Heart right ventricle (tissue), 16 donors: ENCODE measurements around the gene CD244. TPM values are rescaled to one million over a fixed set of nuclear protein-coding genes. Genes with fewer than 3 reads are reported as not detected.

ENCODE experiments used
- ATAC-seq, 8 donors: fragments of 200-7000 bp; cut with Tn5 transposase; one replicate each; pipeline ENCODE4 v1.9.1; 2020; ENCODE audit warnings: mild to moderate bottlenecking in 8 of 8, moderate library complexity in 8 of 8, moderate number of reproducible peaks in 1 of 8
- DNase-seq, 2 donors: peaks; one replicate each; pipeline ENCODE4 v3.0.0-alpha.2; 2020
- H3K27ac ChIP-seq, 10 donors: fragments of 200-600 bp; sonication (generic) in 2 of 10; one replicate each; pipeline versions ENCODE4 v1.5.0 to v1.8.0; 2020 to 2022; ENCODE audit warnings: mild to moderate bottlenecking in 3 of 10
- H3K27me3 ChIP-seq, 7 donors: fragments of 200-600 bp; one replicate each; pipeline ENCODE4 v1.8.0; 2021 to 2022; ENCODE audit warnings: mild to moderate bottlenecking in 2 of 7
- H3K36me3 ChIP-seq, 9 donors: fragments of 200-600 bp; sonication (generic) in 1 of 9; one replicate each; pipeline versions ENCODE4 v1.5.0 to v1.8.0; 2020 to 2022; ENCODE audit warnings: mild to moderate bottlenecking in 2 of 9
- H3K4me1 ChIP-seq, 9 donors: fragments of 200-600 bp; sonication (generic) in 1 of 9; one replicate each; pipeline versions ENCODE4 v1.5.0 to v1.8.0; 2020 to 2022; ENCODE audit warnings: mild to moderate bottlenecking in 4 of 9
- H3K4me3 ChIP-seq, 10 donors: fragments of 200-600 bp; sonication (generic) in 2 of 10; one replicate each; pipeline versions ENCODE4 v1.5.0 to v1.8.0; 2020 to 2022; ENCODE audit warnings: mild to moderate bottlenecking in 7 of 10, moderate library complexity in 2 of 10
- H3K9me3 ChIP-seq, 11 donors: fragments of 200-600 bp in 10 of 11; sonication (generic) in 2 of 11; one replicate each; pipeline versions ENCODE4 v1.5.0 to v1.8.0; 2013 to 2022; ENCODE audit warnings: mild to moderate bottlenecking in 2 of 11, control low read depth in 1 of 11, moderate library complexity in 1 of 11
- CTCF ChIP-seq, 9 donors: fragments of 200-600 bp; sonication (generic) in 2 of 9; IDR thresholded peaks; one replicate each; pipeline versions ENCODE4 v1.5.0 to v1.8.0; 2021 to 2022; ENCODE audit warnings: antibody characterized with exemption in 9 of 9, mild to moderate bottlenecking in 5 of 9, moderate library complexity in 1 of 9
- WGBS, 2 donors: extraction: QIAGEN DNeasy Blood & Tissue Kit; methylation state at CpG; one replicate each; pipeline ENCODE4 v1.1.7; 2013; ENCODE audit warnings: inconsistent platforms in 1 of 2; 5-methylcytosine and 5-hydroxymethylcytosine counted together
- intact Hi-C, 10 donors: fragments of 100-400 bp; cut with DNase I; formaldehyde crosslinking; loops; one replicate each; pipeline versions ENCODE4 v1.11.1 to v1.14.2; 2022
- polyA plus RNA-seq, 2 donors: library from polyadenylated mRNA; stranded (reverse); fragments of 200-250 nt; gene quantifications; one replicate each; pipeline ENCODE4 v1.2.3, GENCODE V29; 2013
- total RNA-seq, 10 donors: library from RNA; stranded (reverse); fragmentation: NEBNext Ultra II Directional in 3 of 10; extraction: Animal tissue kit (Norgen Biotek cat#: 25700) in 3 of 10; gene quantifications; one replicate each; pipeline versions ENCODE4 v1.2.1 to v1.2.4, GENCODE V29; 2021 to 2023
- donor health status: Arrhythmogenic right ventricular cardiomyopathy.
- donor health status: ischemic (EF 13 %, LVEDD 7.1; RV severe dilation, severe dysfunction).
- donor health status: healthy with polysubstance abuse.
- donor health status: DM: no; HTN: yes; CAD: no.
- donor health status: DM: no; HTN: no; CAD: no.
- donor health status: ischemic (EF 25% LVEDD 6.9; RV normal size, moderate dysfunction).
- donor health status: ischemic (EF 25% LVEDD 5.7; RV mildly dilated, moderate dysfunction).
- donor health status: healthy.
- donor health status: DM: yes; HTN: yes; CAD: no.
- donor health status: Ischemic cardiomyopathy.
- donor health status: ischemic (EF 35%, LVEDD 5.7; RV mildly dilated, moderate dysfunction).
- donor health status: nonischemic (EF 11% LVEDD 7.7; RV severe dilation, severe dysfunction).
- donor health status: DM: yes; HTN: yes; CAD: no.
- donor health status: PGD.
- donor health status: ischemic (EF 29% LVEDD 5.4; RV normal size, mild dysfunction).
- donor health status: nonischemic (EF 23%, LVEDD 6.1; RV moderate dilation, normal function).

The CD244 gene
- total and polyA plus RNA-seq, 12 donors, result 0.10 to 1.5 (median 0.23) TPM; not detected in 4

DNA sequence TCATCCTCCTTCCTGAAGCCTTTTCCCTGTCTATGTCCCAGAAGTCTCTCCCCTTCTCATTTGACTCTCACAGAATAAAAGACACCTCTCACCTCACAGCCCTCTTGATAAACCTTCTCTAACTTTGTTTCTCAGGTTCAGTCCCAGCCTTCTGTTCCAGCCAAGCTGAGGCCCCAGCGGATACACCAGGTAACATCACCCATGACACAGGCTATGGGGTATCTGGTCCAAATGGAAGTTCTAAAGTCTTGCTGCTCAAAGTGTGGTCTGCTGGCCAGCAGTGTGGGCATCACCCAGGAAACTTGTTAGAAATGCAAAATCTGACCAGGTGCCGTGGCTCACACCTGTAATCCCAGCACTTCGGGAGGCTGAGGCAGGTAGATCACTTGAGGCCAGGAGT is 43.5 kb downstream of the CD244 start:
- DNase-seq, result no peak
- intact Hi-C loops, result no loop called here
- H3K27me3 ChIP-seq, result peaks cover 0 to 20% (median 8%) of the 10 kb centered on the region in 7 donors
- WGBS, 2 donors, result 74 to 78% methylated on average over 3 of the region's 3 CpGs
- no peaks in the 10 kb centered on the region for H3K36me3 ChIP-seq
- H3K9me3 ChIP-seq, result no peaks in the 10 kb centered on the region
- TF ChIP-seq CTCF (IDR thresholded peaks at IDR 0.05), result no peak
- no peaks in the 10 kb centered on the region for H3K4me1 ChIP-seq
- no peak overlapping the region for H3K4me3 ChIP-seq
- ATAC-seq, result no peak
- no peak overlapping the region for H3K27ac ChIP-seq

- no peak overlapping the region for H3K4me3 ChIP-seq
- no peak overlapping the region for H3K27ac ChIP-seq
- H3K9me3 ChIP-seq, result no peaks in the 10 kb centered on the region
- 60 to 64% methylated on average over 9 of the region's 9 CpGs for WGBS, 2 donors
- intact Hi-C loops, result no loop called here
- DNase-seq (no peak), ATAC-seq (no peak)
- no peak for TF ChIP-seq CTCF (IDR thresholded peaks at IDR 0.05)
- H3K36me3 ChIP-seq, result no peaks in the 10 kb centered on the region
- no peaks in the 10 kb centered on the region for H3K4me1 ChIP-seq
- peaks cover 0 to 28% (median 10%) of the 10 kb centered on the region in 7 donors for H3K27me3 ChIP-seq
These were observed 44.3 kb downstream of the CD244 start for GRCh38 chr1:160818207-160818937.

- Histone ChIP-seq H3K9me3 (no peaks in the 10 kb centered on the region), H3K4me3 (no peak overlapping the region), H3K27ac (no peak overlapping the region), H3K27me3 (peaks cover 0 to 27% (median 14%) of the 10 kb centered on the region in 7 donors), H3K36me3 (no peaks in the 10 kb centered on the region), H3K4me1 (no peaks in the 10 kb centered on the region)
- intact Hi-C loops, result no loop called here
- 86 to 95% methylated on average over 8 of the region's 8 CpGs for WGBS, 2 donors
- TF ChIP-seq CTCF (IDR thresholded peaks at IDR 0.05), result no peak
- ATAC-seq, result no peak
- no peak for DNase-seq
These were observed 47.8 kb downstream of the CD244 start for GRCh38 chr1:160814856-160815255.

- Histone ChIP-seq H3K36me3 (no peaks in the 10 kb centered on the region), H3K4me3 (no peak overlapping the region), H3K9me3 (no peaks in the 10 kb centered on the region), H3K4me1 (no peaks in the 10 kb centered on the region), H3K27ac (no peak overlapping the region), H3K27me3 (peaks cover 0 to 28% (median 14%) of the 10 kb centered on the region in 7 donors)
- TF ChIP-seq CTCF (IDR thresholded peaks at IDR 0.05), result no peak
- DNase-seq (no peak), ATAC-seq (no peak)
- WGBS, 2 donors, result 86 to 88% methylated on average over 6 of the region's 6 CpGs
- intact Hi-C loops, result no loop called here
These were observed 48.4 kb downstream of the CD244 start for GRCh38 chr1:160814316-160814715.
